Adrenal gland (tissue), 12 donors: ENCODE data around the gene NPHS2. TPM values are rescaled to one million over a fixed set of nuclear protein-coding genes. Genes with fewer than 3 reads are reported as not detected.

Experiments
- DNase-seq, 7 donors: peaks; one replicate each; pipeline ENCODE4 v3.0.0-alpha.2; 2019 to 2020
- H3K27ac ChIP-seq, 5 donors: fragments of 200-600 bp; sonication (generic) in 4 of 5; 1 replicate in 3 of 5; 2 replicates in 2 of 5; pipeline versions ENCODE4 v1.5.1 to v1.8.0; 2016 to 2020; ENCODE audit warnings: mild to moderate bottlenecking in 1 of 5
- H3K27me3 ChIP-seq: fragments of 200-600 bp; 2 replicates; pipeline ENCODE4 v1.8.0; 2021
- H3K36me3 ChIP-seq, 2 donors: fragments of 200-600 bp; replicated peaks in 1 of 2; 1 replicate in 1 of 2; 2 replicates in 1 of 2; pipeline versions ENCODE4 v1.5.1 to v1.8.0; 2018 to 2022
- H3K4me1 ChIP-seq, 2 donors: fragments of 200-600 bp; replicated peaks in 1 of 2; 1 replicate in 1 of 2; 2 replicates in 1 of 2; pipeline versions ENCODE4 v1.5.1 to v1.8.0; 2018 to 2021
- H3K4me3 ChIP-seq, 4 donors: fragments of 200-600 bp; sonication (generic) in 3 of 4; one replicate each; pipeline ENCODE4 v1.5.1; 2016 to 2018
- H3K9me3 ChIP-seq, 3 donors: fragments of 200-600 bp; sonication (generic) in 1 of 3; replicated peaks in 1 of 3; 1 replicate in 2 of 3; 2 replicates in 1 of 3; pipeline versions ENCODE4 v1.5.1 to v1.8.0; 2016 to 2021
- CTCF ChIP-seq, 6 experiments: fragments of 450-650 bp in 4 of 6; fragments of 200-600 bp in 2 of 6; sonication (generic) in 1 of 6; IDR thresholded peaks; 1 replicate in 5 of 6; 2 replicates in 1 of 6; pipeline versions ENCODE4 v1.5.1 to v1.8.0; 2016 to 2021; ENCODE audit warnings: antibody characterized with exemption in 6 of 6, mild to moderate bottlenecking in 2 of 6, moderate library complexity in 1 of 6
- POLR2A ChIP-seq, 2 donors: fragments of 450-650 bp; IDR thresholded peaks; one replicate each; pipeline ENCODE4 v1.6.1; 2017; ENCODE audit warnings: antibody characterized with exemption in 2 of 2, mild to moderate bottlenecking in 2 of 2, moderate library complexity in 1 of 2
- WGBS, 4 donors: extraction: QIAGEN DNeasy Blood & Tissue Kit in 2 of 4; methylation state at CpG; one replicate each; pipeline versions ENCODE4 v1.1.5 to v1.1.7; 2013 to 2017; 5-methylcytosine and 5-hydroxymethylcytosine counted together
- intact Hi-C, 2 donors: fragments of 100-400 bp; cut with DNase I; formaldehyde crosslinking; loops; one replicate each; pipeline versions ENCODE4 v1.14.1 to v1.15.0; 2022 to 2023
- polyA plus RNA-seq, 3 donors: library from polyadenylated mRNA; stranded (reverse); fragments of 200-250 nt in 2 of 3; fragments of 350-450 nt in 1 of 3; fragmentation: Illumina TruSeq in 1 of 3; extraction: RNeasy Lipid Tissue Mini Kit (QIAGEN cat#74804) in 1 of 3; gene quantifications; one replicate each; pipeline ENCODE4 v1.2.3, GENCODE V29; 2013 to 2014
- total RNA-seq, 9 donors: library from RNA; depleted of rRNA in 4 of 9; stranded (reverse); fragments of >200 nt in 4 of 9; fragments of 120-200 nt in 1 of 9; fragmentation: NEBNext Ultra II Directional in 1 of 9; extraction: Animal tissue kit (Norgen Biotek cat#: 25700) in 1 of 9; gene quantifications; one replicate each; pipeline versions ENCODE4 v1.1.0 to v1.2.4, GENCODE V29; 2013 to 2023
- donor health status: healthy with polysubstance abuse.
- donor health status: Bipolar disorder and iron deficiency.
- donor health status: DM: yes; HTN: yes; CAD: no.
- donor health status: DM: no; HTN: no; CAD: no.
- donor health status: DM: no; HTN: no; CAD: no.
- donor health status: DM: yes; HTN: yes; CAD: no.

Gene NPHS2
- total and polyA plus RNA-seq, 12 donors: not detected

- WGBS, 4 donors: 79 to 87% (median 86%) methylated on average over 5 of the region's 5 CpGs
- Histone ChIP-seq H3K4me1 (no peaks in the 10 kb centered on the region), H3K4me3 (no peak overlapping the region), H3K9me3 (no peaks in the 10 kb centered on the region), H3K36me3 (no peaks in the 10 kb centered on the region), H3K27ac (no peak overlapping the region), H3K27me3 (peaks cover 4% of the 10 kb centered on the region)
- TF ChIP-seq CTCF (IDR thresholded peaks at IDR 0.05): no peak
- no peak for TF ChIP-seq POLR2A (IDR thresholded peaks at IDR 0.05)
- no peak for DNase-seq
- intact Hi-C loops: no loop called here
Measured at GRCh38 chr1:179583771-179584320, 8.1 kb upstream of the NPHS2 start.

- no peak for DNase-seq
- 36 to 48% (median 40%) methylated on average over 5 of the region's 5 CpGs for WGBS, 4 donors
- peaks cover 29% of the 10 kb centered on the region for H3K27me3 ChIP-seq
Measured at GRCh38 chr1:179576509-179576908, 761 bp upstream of the NPHS2 start.

GRCh38 chr1:179558078-179558477 lies 17.7 kb downstream of the NPHS2 start:
- H3K36me3 ChIP-seq: no peaks in the 10 kb centered on the region
- WGBS, 4 donors: 81 to 100% (median 91%) methylated on average over 1 of the region's 1 CpG
- intact Hi-C loops: no loop called here

More at GRCh38 chr1:179576509-179576908, 761 bp upstream of the NPHS2 start:
- Histone ChIP-seq H3K4me1 (peaks cover 5 to 6% of the 10 kb centered on the region in 2 donors), H3K27ac (no peak overlapping the region), H3K9me3 (no peaks in the 10 kb centered on the region), H3K36me3 (no peaks in the 10 kb centered on the region), H3K4me3 (no peak overlapping the region)
- intact Hi-C loops: no loop called here
- TF ChIP-seq POLR2A (IDR thresholded peaks at IDR 0.05): no peak
- TF ChIP-seq CTCF (IDR thresholded peaks at IDR 0.05): no peak

GRCh38 chr1:179554427-179554826 lies 21.3 kb downstream of the NPHS2 start:
- TF ChIP-seq POLR2A (IDR thresholded peaks at IDR 0.05) (no peak), CTCF (IDR thresholded peaks at IDR 0.05) (no peak)
- intact Hi-C loops: no loop called here
- Histone ChIP-seq H3K27me3 (no peaks in the 10 kb centered on the region), H3K36me3 (no peaks in the 10 kb centered on the region), H3K9me3 (no peaks in the 10 kb centered on the region), H3K4me3 (no peak overlapping the region), H3K4me1 (no peaks in the 10 kb centered on the region), H3K27ac (no peak overlapping the region)
- DNase-seq: no peak

More at GRCh38 chr1:179558078-179558477, 17.7 kb downstream of the NPHS2 start:
- no peak overlapping the region for H3K4me3 ChIP-seq
- no peaks in the 10 kb centered on the region for H3K27me3 ChIP-seq
- H3K27ac ChIP-seq: no peak overlapping the region
- no peak for TF ChIP-seq CTCF (IDR thresholded peaks at IDR 0.05)
- TF ChIP-seq POLR2A (IDR thresholded peaks at IDR 0.05): no peak
- H3K9me3 ChIP-seq: no peaks in the 10 kb centered on the region
- H3K4me1 ChIP-seq: no peaks in the 10 kb centered on the region
- no peak for DNase-seq
